MM.1S (cell line): Measurements from ENCODE around the gene OOSP1.

Experiments
- DNase-seq: peaks from one replicate; pipeline ENCODE4 v3.0.0-alpha.2; 2015
- H2AFZ ChIP-seq: fragments of 300-600 bp; sonication (generic); 2 replicates; pipeline ENCODE4 v1.6.0; 2016; ENCODE audit warnings: antibody characterized with exemption, low read length
- H3F3A ChIP-seq: fragments of 300-600 bp; sonication (generic); 2 replicates; pipeline ENCODE4 v1.6.1; 2016; ENCODE audit warnings: mild to moderate bottlenecking, antibody characterized with exemption, low read length, moderate library complexity, mixed read lengths; ENCODE audit not compliant: insufficient read depth
- H3K27ac ChIP-seq: fragments of 300-600 bp; sonication (generic); 2 replicates; pipeline ENCODE4 v1.5.1; 2016; ENCODE audit warnings: mild to moderate bottlenecking, low read length
- H3K27me3 ChIP-seq: fragments of 300-600 bp; sonication (generic); replicated peaks from 2 replicates; pipeline ENCODE4 v1.6.0; 2016; ENCODE audit warnings: low read length; ENCODE audit not compliant: insufficient read depth
- H3K36me3 ChIP-seq: fragments of 300-600 bp; sonication (generic); replicated peaks from 2 replicates; pipeline ENCODE4 v1.6.1; 2016; ENCODE audit warnings: mild to moderate bottlenecking, low read length, mixed read lengths; ENCODE audit not compliant: insufficient read depth
- H3K4me1 ChIP-seq: fragments of 300-600 bp; sonication (generic); 2 replicates; pipeline ENCODE4 v1.6.1; 2016; ENCODE audit warnings: low read length, mixed read lengths
- H3K4me2 ChIP-seq: fragments of 300-600 bp; sonication (generic); 2 replicates; pipeline ENCODE4 v1.6.0; 2016; ENCODE audit warnings: low read depth, low read length
- H3K4me3 ChIP-seq: fragments of 300-600 bp; sonication (generic); 2 replicates; pipeline ENCODE4 v1.5.1; 2016; ENCODE audit warnings: low read length, mixed read lengths
- H3K79me2 ChIP-seq: fragments of 300-600 bp; sonication (generic); 2 replicates; pipeline ENCODE4 v1.6.1; 2016; ENCODE audit warnings: mixed run types, low read length, mixed read lengths
- H3K9ac ChIP-seq: fragments of 300-600 bp; sonication (generic); 2 replicates; pipeline ENCODE4 v1.6.1; 2016; ENCODE audit warnings: low read length, mixed read lengths
- H3K9me2 ChIP-seq: fragments of 300-600 bp; sonication (generic); replicated peaks from 2 replicates; pipeline ENCODE4 v1.6.1; 2016; ENCODE audit warnings: mild to moderate bottlenecking, low read length, mixed read lengths; ENCODE audit not compliant: insufficient read depth
- H3K9me3 ChIP-seq: fragments of 300-600 bp; sonication (generic); replicated peaks from 2 replicates; pipeline ENCODE4 v1.6.1; 2016; ENCODE audit warnings: mild to moderate bottlenecking, low read length, mixed read lengths; ENCODE audit not compliant: insufficient read depth
- H4K20me1 ChIP-seq: fragments of 300-600 bp; sonication (generic); 2 replicates; pipeline ENCODE4 v1.6.1; 2016; ENCODE audit warnings: mild to moderate bottlenecking, low read length, moderate library complexity, mixed read lengths; ENCODE audit not compliant: insufficient read depth
- EZH2 ChIP-seq: fragments of 300-600 bp; sonication (generic); optimal IDR thresholded peaks from 2 replicates; pipeline ENCODE3; 2017; ENCODE audit warnings: low read depth, mild to moderate bottlenecking, antibody characterized with exemption, low read length, mixed read lengths
- EZH2phosphoT487 ChIP-seq: fragments of 300-600 bp; sonication (generic); IDR thresholded peaks from 2 replicates; pipeline ENCODE4 v1.6.1; 2018; ENCODE audit warnings: antibody characterized with exemption, low read length
- TF ChIP-seq, protein P1 (sequence below): fragments of 300-600 bp; sonication (generic); IDR thresholded peaks from 2 replicates; pipeline ENCODE4 v1.5.1; 2016; ENCODE audit warnings: antibody characterized with exemption, low read length, mixed read lengths

The OOSP1 gene

GRCh38 chr11:59953463-59954218 lies 15.4 kb downstream of the OOSP1 start:
- Histone ChIP-seq H3K79me2 (no peaks in the 10 kb centered on the region), H4K20me1 (no peaks in the 10 kb centered on the region), H2AFZ (no peak overlapping the region), H3K4me3 (no peak overlapping the region), H3K9me2 (no peaks in the 10 kb centered on the region), H3K27me3 (no peaks in the 10 kb centered on the region), H3K36me3 (no peaks in the 10 kb centered on the region), H3K4me1 (no peaks in the 10 kb centered on the region), H3K27ac (no peak overlapping the region), H3K9me3 (no peaks in the 10 kb centered on the region), H3K9ac (no peak overlapping the region), H3F3A (no peaks in the 10 kb centered on the region), H3K4me2 (no peak overlapping the region)
- TF ChIP-seq EZH2phosphoT487 (no peak), EZH2 (no peak)
- TF ChIP-seq, protein P1, sequence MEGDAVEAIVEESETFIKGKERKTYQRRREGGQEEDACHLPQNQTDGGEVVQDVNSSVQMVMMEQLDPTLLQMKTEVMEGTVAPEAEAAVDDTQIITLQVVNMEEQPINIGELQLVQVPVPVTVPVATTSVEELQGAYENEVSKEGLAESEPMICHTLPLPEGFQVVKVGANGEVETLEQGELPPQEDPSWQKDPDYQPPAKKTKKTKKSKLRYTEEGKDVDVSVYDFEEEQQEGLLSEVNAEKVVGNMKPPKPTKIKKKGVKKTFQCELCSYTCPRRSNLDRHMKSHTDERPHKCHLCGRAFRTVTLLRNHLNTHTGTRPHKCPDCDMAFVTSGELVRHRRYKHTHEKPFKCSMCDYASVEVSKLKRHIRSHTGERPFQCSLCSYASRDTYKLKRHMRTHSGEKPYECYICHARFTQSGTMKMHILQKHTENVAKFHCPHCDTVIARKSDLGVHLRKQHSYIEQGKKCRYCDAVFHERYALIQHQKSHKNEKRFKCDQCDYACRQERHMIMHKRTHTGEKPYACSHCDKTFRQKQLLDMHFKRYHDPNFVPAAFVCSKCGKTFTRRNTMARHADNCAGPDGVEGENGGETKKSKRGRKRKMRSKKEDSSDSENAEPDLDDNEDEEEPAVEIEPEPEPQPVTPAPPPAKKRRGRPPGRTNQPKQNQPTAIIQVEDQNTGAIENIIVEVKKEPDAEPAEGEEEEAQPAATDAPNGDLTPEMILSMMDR, result no peak
- no peak for DNase-seq

DNA sequence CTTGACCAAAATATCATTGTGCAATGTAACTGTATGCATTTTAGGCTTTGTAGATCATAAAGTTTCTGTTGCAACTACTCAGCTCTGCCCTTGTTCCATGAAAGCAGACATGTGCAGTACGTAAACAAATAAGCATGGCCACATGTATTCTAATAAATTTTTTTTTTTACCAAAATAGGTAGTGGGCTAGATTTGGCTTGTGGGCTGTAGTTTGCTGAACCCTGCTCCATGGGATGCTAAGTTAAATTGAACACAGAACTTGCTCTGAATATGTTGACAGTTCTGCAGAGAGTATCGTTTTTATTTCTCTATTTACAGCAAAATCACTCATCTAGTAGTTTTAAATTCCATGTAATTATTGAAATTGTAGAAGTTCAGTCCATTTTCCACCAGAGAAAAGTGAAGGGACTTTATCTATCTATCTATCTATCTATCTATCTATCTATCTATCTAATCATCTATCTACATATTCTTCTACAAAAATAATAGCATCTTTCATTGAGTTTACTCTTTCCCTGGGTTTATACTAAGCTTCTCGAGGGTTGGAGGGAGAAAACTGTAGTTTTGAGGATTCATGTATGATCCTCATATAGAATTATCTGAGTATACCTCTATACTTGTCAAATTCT lies 16.1 kb downstream of the OOSP1 start:
- Histone ChIP-seq H2AFZ (no peak overlapping the region), H3K9me2 (no peaks in the 10 kb centered on the region), H3K9me3 (no peaks in the 10 kb centered on the region), H3K9ac (no peak overlapping the region), H3K27me3 (no peaks in the 10 kb centered on the region), H3K36me3 (no peaks in the 10 kb centered on the region), H3K4me2 (no peak overlapping the region), H4K20me1 (no peaks in the 10 kb centered on the region), H3K79me2 (no peaks in the 10 kb centered on the region), H3K27ac (no peak overlapping the region), H3F3A (no peaks in the 10 kb centered on the region), H3K4me3 (no peak overlapping the region), H3K4me1 (no peaks in the 10 kb centered on the region)
- no peak for DNase-seq
- no peak for TF ChIP-seq EZH2phosphoT487
- TF ChIP-seq, protein P1, result no peak
- TF ChIP-seq EZH2, result no peak

DNA sequence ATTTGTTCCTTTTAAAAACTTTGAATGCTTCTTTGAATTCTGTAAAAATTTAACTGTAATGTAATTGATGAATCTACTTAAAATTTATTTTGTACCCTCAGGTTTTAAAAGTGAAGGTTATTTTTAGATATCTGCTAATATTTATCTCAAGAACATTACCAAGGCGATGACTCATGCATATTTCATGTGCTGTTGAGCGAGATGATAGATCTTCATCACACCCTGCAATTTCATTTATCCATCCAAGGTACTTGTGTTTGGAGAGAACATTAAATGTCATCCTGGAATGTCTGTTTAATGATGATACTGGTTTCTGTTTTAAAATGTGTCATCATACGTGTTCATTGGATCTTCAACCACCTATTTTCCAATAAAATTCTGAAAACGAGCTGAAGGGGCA lies 18.9 kb downstream of the OOSP1 start:
- H3K79me2 ChIP-seq, result no peaks in the 10 kb centered on the region
- no peak overlapping the region for H3K4me3 ChIP-seq
- no peaks in the 10 kb centered on the region for H3K27me3 ChIP-seq
- no peak overlapping the region for H3K4me2 ChIP-seq
- no peaks in the 10 kb centered on the region for H3K4me1 ChIP-seq
- H3K9ac ChIP-seq, result no peak overlapping the region
- H3K9me3 ChIP-seq, result no peaks in the 10 kb centered on the region
- H4K20me1 ChIP-seq, result no peaks in the 10 kb centered on the region
- H3K9me2 ChIP-seq, result no peaks in the 10 kb centered on the region
- H3F3A ChIP-seq, result no peaks in the 10 kb centered on the region
- TF ChIP-seq EZH2phosphoT487, result no peak
- TF ChIP-seq, protein P1, result no peak
- no peak for TF ChIP-seq EZH2
- H2AFZ ChIP-seq, result no peak overlapping the region
- DNase-seq, result no peak
- no peak overlapping the region for H3K27ac ChIP-seq
- no peaks in the 10 kb centered on the region for H3K36me3 ChIP-seq
